ENCODE measurements around the gene CALD1. TPM values are rescaled to one million over a fixed set of nuclear protein-coding genes. Genes with fewer than 3 reads are reported as not detected.

Gene CALD1
- polyA plus RNA-seq, 1 donor from 2014 or later, result 8.0 TPM

GRCh38 chr7:134870781-134871180, 91.3 kb downstream of the CALD1 start:
- no peaks in the 10 kb centered on the region for H4K20me1 ChIP-seq (ENCODE audit: insufficient read depth)
- H3K36me3 ChIP-seq (ENCODE audit: insufficient read depth, low read length), result no peaks in the 10 kb centered on the region
- no peaks in the 10 kb centered on the region for H3K9me2 ChIP-seq (ENCODE audit: insufficient read depth, low read length)
- no peaks in the 10 kb centered on the region for H3F3A ChIP-seq (ENCODE audit: insufficient read depth, low read length, poor library complexity, severe bottlenecking)
- H3K9me3 ChIP-seq (ENCODE audit: low read length), result no peaks in the 10 kb centered on the region
- TF ChIP-seq REST (IDR thresholded peaks at IDR 0.05; ENCODE audit: borderline replicate concordance) (no peak), EZH2 (IDR thresholded peaks at IDR 0.05; ENCODE audit: borderline replicate concordance, insufficient read depth, low read length, poor library complexity, severe bottlenecking) (no peak), SMC3 (conservative IDR thresholded peaks at IDR 0.05; ENCODE audit: poor library complexity) (no peak), TAF1 (IDR thresholded peaks at IDR 0.05; ENCODE audit: low read depth) (no peak), MXI1 (conservative IDR thresholded peaks at IDR 0.05; ENCODE audit: poor library complexity, severe bottlenecking) (no peak), RAD21 (conservative IDR thresholded peaks at IDR 0.05) (no peak), EP300 (conservative IDR thresholded peaks at IDR 0.05; ENCODE audit: poor library complexity, severe bottlenecking) (no peak), POLR2AphosphoS5 (IDR thresholded peaks at IDR 0.05) (no peak), CTCF (IDR thresholded peaks at IDR 0.05; ENCODE audit: poor library complexity, severe bottlenecking) (no peak)
- no peaks in the 10 kb centered on the region for H3K79me2 ChIP-seq (replicated peaks; ENCODE audit: insufficient read depth, low read length)
- no peak overlapping the region for H2AFZ ChIP-seq (ENCODE audit: low read depth, low read length)
- H3K9ac ChIP-seq (ENCODE audit: low read length), result no peak overlapping the region
- no peak overlapping the region for H3K4me3 ChIP-seq (ENCODE audit: low read length)
- no peak overlapping the region for H3K4me2 ChIP-seq (ENCODE audit: low read length)
- H3K27ac ChIP-seq (ENCODE audit: low read length), result no peak overlapping the region
- no peaks in the 10 kb centered on the region for H3K27me3 ChIP-seq (ENCODE audit: insufficient read depth, low read depth, low read length)

- Histone ChIP-seq H3K36me3 (ENCODE audit: insufficient read depth, low read length) (no peaks in the 10 kb centered on the region), H3K9me2 (ENCODE audit: insufficient read depth, low read length) (no peaks in the 10 kb centered on the region), H3K4me2 (ENCODE audit: low read length) (no peak overlapping the region), H4K20me1 (ENCODE audit: insufficient read depth) (no peaks in the 10 kb centered on the region), H3K27me3 (ENCODE audit: insufficient read depth, low read depth, low read length) (no peaks in the 10 kb centered on the region), H3K27ac (ENCODE audit: low read length) (no peak overlapping the region), H3K9ac (ENCODE audit: low read length) (no peak overlapping the region), H3K9me3 (ENCODE audit: low read length) (no peaks in the 10 kb centered on the region), H2AFZ (ENCODE audit: low read depth, low read length) (no peak overlapping the region), H3K79me2 (replicated peaks; ENCODE audit: insufficient read depth, low read length) (no peaks in the 10 kb centered on the region), H3K4me3 (ENCODE audit: low read length) (no peak overlapping the region), H3F3A (ENCODE audit: insufficient read depth, low read length, poor library complexity, severe bottlenecking) (no peaks in the 10 kb centered on the region)
- TF ChIP-seq SMC3 (conservative IDR thresholded peaks at IDR 0.05; ENCODE audit: poor library complexity) (no peak), TAF1 (IDR thresholded peaks at IDR 0.05; ENCODE audit: low read depth) (no peak), RAD21 (conservative IDR thresholded peaks at IDR 0.05) (no peak), MXI1 (conservative IDR thresholded peaks at IDR 0.05; ENCODE audit: poor library complexity, severe bottlenecking) (no peak), EP300 (conservative IDR thresholded peaks at IDR 0.05; ENCODE audit: poor library complexity, severe bottlenecking) (no peak), CTCF (IDR thresholded peaks at IDR 0.05; ENCODE audit: poor library complexity, severe bottlenecking) (no peak), REST (IDR thresholded peaks at IDR 0.05; ENCODE audit: borderline replicate concordance) (no peak), POLR2AphosphoS5 (IDR thresholded peaks at IDR 0.05) (no peak), EZH2 (IDR thresholded peaks at IDR 0.05; ENCODE audit: borderline replicate concordance, insufficient read depth, low read length, poor library complexity, severe bottlenecking) (no peak)
These were observed 93.8 kb downstream of the CALD1 start for GRCh38 chr7:134873253-134873652.
